Duodenal mucosa (tissue), 2 donors: ENCODE results near the gene KBTBD2.
"Not testable (repeated sequence)": the region's sequence is repeated elsewhere in the genome, so short reads cannot be mapped to it uniquely, and the experiment has no call there.

Source experiments
- H3K27ac ChIP-seq: one replicate; pipeline ENCODE4 v1.7.0; 2013; ENCODE audit warnings: low read depth, low read length
- H3K27me3 ChIP-seq, 2 donors: one replicate each; pipeline ENCODE4 v1.7.0; 2013; ENCODE audit warnings: low read length in 2 of 2, control low read depth in 1 of 2; ENCODE audit not compliant: insufficient read depth in 2 of 2, control insufficient read depth in 1 of 2
- H3K36me3 ChIP-seq, 2 donors: one replicate each; pipeline ENCODE4 v1.7.0; 2013; ENCODE audit warnings: low read length in 2 of 2, control low read depth in 1 of 2; ENCODE audit not compliant: insufficient read depth in 2 of 2, control insufficient read depth in 1 of 2
- H3K4me1 ChIP-seq, 2 donors: one replicate each; pipeline ENCODE4 v1.7.0; 2013; ENCODE audit warnings: low read length in 2 of 2, control low read depth in 1 of 2; ENCODE audit not compliant: insufficient read depth in 2 of 2, control insufficient read depth in 1 of 2
- H3K4me3 ChIP-seq, 2 donors: one replicate each; pipeline ENCODE4 v1.7.0; 2013; ENCODE audit warnings: low read length in 2 of 2, low read depth in 1 of 2
- H3K9ac ChIP-seq, 2 donors: one replicate each; pipeline ENCODE4 v1.7.0; 2013; ENCODE audit warnings: low read length in 2 of 2, low read depth in 1 of 2
- H3K9me3 ChIP-seq, 2 donors: one replicate each; pipeline ENCODE4 v1.7.0; 2013; ENCODE audit warnings: low read length in 2 of 2, control low read depth in 1 of 2; ENCODE audit not compliant: control insufficient read depth in 1 of 2

KBTBD2 gene

DNA sequence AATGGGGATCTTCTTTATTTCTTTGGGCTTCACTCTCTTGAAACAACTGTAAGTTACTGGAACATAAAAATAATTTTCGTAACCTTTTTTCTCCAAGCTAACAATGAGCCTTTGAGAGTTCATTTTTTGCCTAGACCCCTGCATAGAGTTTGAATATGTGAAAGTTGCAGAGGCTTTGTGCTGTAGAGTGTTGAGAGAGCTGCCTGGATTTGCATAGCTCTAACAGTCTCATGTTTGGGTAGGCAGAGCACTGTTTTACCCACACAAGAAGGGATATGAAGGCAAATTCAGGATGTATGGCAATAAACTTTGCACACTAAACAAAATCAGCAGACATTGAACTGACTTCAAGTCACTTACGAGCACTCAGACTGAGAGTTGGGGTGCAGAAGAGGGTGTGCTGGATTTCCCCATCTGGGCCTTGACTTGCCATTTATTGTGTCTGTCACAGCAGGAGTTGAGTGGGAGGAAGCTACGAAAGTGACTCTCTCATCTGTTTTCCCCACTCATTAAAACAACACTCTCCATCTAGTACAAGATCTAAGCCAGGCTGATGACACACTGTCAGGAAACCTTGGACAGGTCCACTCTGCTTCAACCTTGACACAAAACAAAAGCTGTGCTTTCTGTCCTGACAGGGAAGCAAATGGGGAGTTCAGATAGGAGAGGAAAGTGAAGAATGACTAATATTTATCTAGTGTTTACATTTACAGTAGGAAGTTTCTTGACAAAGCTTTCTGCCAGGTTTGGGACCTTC, 62.4 kb downstream of the KBTBD2 start:
- not testable (repeated sequence) for H3K9me3 ChIP-seq, H3K27ac ChIP-seq, H3K9ac ChIP-seq, H3K36me3 ChIP-seq, H3K27me3 ChIP-seq, H3K4me3 ChIP-seq, H3K4me1 ChIP-seq
